ENCODE data around the gene NCAPH2. TPM values are rescaled to one million over a fixed set of nuclear protein-coding genes. Genes with fewer than 3 reads are reported as not detected.

Gene NCAPH2
- total and polyA plus RNA-seq, 3 donors from 2014 or later: 67.4 to 89.2 (median 88.5) TPM

- DNase-seq: no peak
- 2% methylated on average over 21 of the region's 21 CpGs; no CpG with 5 or more reads in 1 of the 2 donors for WGBS, 2 donors
- H3K27me3 ChIP-seq: no peaks in the 10 kb centered on the region
Observed at GRCh38 chr22:50530580-50530876, 22.5 kb downstream of the NCAPH2 start.

DNA sequence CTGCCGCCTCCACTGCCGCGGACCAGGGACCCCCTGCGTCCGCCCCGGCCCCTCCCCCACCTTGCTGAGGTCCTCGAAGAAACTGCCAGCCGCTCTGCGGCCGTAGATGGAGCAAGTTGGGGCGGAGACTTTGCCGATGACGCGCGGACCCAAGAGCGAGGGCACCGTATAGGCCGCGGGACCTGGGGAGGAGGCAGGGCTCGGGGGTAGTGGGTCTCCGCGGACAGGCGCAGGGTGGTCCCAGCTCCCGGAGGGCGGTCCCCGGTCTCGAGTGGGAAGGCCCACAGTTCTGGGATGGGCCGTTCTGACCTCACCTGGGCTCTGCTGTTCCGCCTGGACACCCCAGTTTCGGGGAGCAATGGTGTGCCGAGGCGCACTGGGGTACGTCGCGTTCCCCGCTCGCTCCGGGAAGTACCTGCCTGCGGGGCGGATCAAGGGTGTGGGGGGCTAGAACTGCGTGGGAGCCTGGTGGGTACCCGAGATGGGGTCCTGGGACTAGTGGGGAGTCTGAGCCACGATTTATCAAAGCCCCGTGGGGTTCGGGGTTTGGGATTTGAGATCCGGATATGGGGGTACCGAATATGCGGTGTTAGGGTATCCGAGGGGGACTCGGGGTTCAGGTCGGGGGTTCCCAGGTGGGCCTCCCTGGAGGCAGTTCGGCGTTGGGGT is 23.0 kb downstream of the NCAPH2 start:
- Histone ChIP-seq H3K27ac (peak overlapping the region; percentile 49 to 64), H3K9me3 (no peaks in the 10 kb centered on the region), H3K27me3 (no peaks in the 10 kb centered on the region), H3K36me3 (ENCODE audit: low read depth, missing control alignments) (no peaks in the 10 kb centered on the region), H3K4me1 (peaks cover 21% of the 10 kb centered on the region), H3K4me3 (peak overlapping the region; percentile 42 to 56)
- peak; percentile 71 for DNase-seq
- no peak for TF ChIP-seq POLR2A (IDR thresholded peaks at IDR 0.05)
- TF ChIP-seq CTCF (IDR thresholded peaks at IDR 0.05): no peak
- intact Hi-C loops (cut with DNase I; ENCODE audit: low total_unique reads): no loop called here
- 5 to 8% methylated on average over 2 to 50 of the region's 53 CpGs for WGBS, 2 donors

More at GRCh38 chr22:50530580-50530876, 22.5 kb downstream of the NCAPH2 start:
- Histone ChIP-seq H3K27ac (peak overlapping the region; percentile 49 to 64), H3K4me3 (peak overlapping the region; percentile 42 to 56), H3K36me3 (ENCODE audit: low read depth, missing control alignments) (no peaks in the 10 kb centered on the region), H3K9me3 (no peaks in the 10 kb centered on the region), H3K4me1 (peaks cover 21% of the 10 kb centered on the region)
- intact Hi-C loops (cut with DNase I; ENCODE audit: low total_unique reads): no loop called here
- TF ChIP-seq POLR2A (IDR thresholded peaks at IDR 0.05): no peak
- TF ChIP-seq CTCF (IDR thresholded peaks at IDR 0.05): no peak

- H3K9me3 ChIP-seq: no peaks in the 10 kb centered on the region
- no peak for DNase-seq
- H3K27ac ChIP-seq: peak overlapping the region; percentile 49 to 64
- H3K4me3 ChIP-seq: peak overlapping the region; percentile 42 to 56
- no peaks in the 10 kb centered on the region for H3K36me3 ChIP-seq (ENCODE audit: low read depth, missing control alignments)
- no peaks in the 10 kb centered on the region for H3K27me3 ChIP-seq
- intact Hi-C loops (cut with DNase I; ENCODE audit: low total_unique reads): no loop called here
- H3K4me1 ChIP-seq: peaks cover 18% of the 10 kb centered on the region
- whole genome bisulfite sequencing, 2 donors: 0 to 2% methylated on average over 2 to 39 of the region's 44 CpGs
- TF ChIP-seq POLR2A (IDR thresholded peaks at IDR 0.05) (no peak), CTCF (IDR thresholded peaks at IDR 0.05) (no peak)
Observed at GRCh38 chr22:50531546-50531961, 23.5 kb downstream of the NCAPH2 start.

GRCh38 chr22:50531962-50532674 is 24.1 kb downstream of the NCAPH2 start:
- Histone ChIP-seq H3K27me3 (no peaks in the 10 kb centered on the region), H3K9me3 (no peaks in the 10 kb centered on the region), H3K4me3 (peak overlapping the region; percentile 42 to 56), H3K4me1 (peaks cover 14% of the 10 kb centered on the region), H3K27ac (peak overlapping the region; percentile 49 to 64), H3K36me3 (ENCODE audit: low read depth, missing control alignments) (no peaks in the 10 kb centered on the region)
- intact Hi-C loops (cut with DNase I; ENCODE audit: low total_unique reads): no loop called here
- WGBS, 2 donors: 0 to 3% methylated on average over 4 to 43 of the region's 56 CpGs
- TF ChIP-seq POLR2A (IDR thresholded peaks at IDR 0.05): no peak
- TF ChIP-seq CTCF (IDR thresholded peaks at IDR 0.05): no peak
- DNase-seq: no peak
